ENCODE measurements around the gene PRRG2.

DNA sequence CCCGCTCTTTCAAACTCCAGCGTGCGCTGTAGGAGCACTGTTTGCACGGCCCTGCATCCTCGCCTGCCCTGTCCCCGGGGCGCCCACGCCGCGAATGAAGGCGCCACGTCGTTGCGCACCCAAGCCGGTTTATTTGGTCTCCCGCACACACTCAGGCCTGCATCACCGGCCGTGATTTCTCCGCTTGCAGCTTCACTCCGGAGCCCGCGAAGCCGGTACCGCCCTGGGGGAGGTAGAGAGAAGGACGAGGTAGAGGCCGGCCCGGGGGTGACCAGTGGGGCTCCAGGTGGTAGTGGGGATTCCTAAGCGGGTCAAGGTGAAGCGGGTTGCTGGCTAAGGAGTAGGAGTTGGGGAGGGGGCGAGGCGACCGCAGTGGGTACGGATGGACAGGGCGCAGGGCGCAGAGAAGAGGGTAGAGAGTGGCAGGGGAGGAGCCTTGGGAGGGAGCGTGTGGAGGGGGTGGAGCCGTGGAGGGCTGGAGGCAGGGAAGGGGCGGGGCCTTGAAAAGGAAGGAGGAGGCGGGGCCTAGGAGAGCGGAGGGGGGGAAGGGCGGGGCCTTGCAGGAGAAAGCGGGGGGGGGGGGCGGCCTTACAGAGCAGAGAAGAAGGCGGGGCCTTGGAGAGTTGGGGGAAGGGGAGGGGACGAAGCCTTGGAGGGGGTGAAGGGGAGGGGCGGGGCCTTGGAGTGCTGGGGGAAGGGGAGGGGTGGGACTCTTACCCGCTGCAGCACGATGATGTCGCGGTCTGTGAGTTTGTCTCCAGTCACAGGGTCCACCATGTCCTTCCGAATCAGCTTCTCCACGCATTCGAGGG, 25.3 kb upstream of the PRRG2 start:
- TF ChIP-seq, protein P1, sequence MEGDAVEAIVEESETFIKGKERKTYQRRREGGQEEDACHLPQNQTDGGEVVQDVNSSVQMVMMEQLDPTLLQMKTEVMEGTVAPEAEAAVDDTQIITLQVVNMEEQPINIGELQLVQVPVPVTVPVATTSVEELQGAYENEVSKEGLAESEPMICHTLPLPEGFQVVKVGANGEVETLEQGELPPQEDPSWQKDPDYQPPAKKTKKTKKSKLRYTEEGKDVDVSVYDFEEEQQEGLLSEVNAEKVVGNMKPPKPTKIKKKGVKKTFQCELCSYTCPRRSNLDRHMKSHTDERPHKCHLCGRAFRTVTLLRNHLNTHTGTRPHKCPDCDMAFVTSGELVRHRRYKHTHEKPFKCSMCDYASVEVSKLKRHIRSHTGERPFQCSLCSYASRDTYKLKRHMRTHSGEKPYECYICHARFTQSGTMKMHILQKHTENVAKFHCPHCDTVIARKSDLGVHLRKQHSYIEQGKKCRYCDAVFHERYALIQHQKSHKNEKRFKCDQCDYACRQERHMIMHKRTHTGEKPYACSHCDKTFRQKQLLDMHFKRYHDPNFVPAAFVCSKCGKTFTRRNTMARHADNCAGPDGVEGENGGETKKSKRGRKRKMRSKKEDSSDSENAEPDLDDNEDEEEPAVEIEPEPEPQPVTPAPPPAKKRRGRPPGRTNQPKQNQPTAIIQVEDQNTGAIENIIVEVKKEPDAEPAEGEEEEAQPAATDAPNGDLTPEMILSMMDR (IDR thresholded peaks at IDR 0.05): no peak
- TF ChIP-seq POLR2A (IDR thresholded peaks at IDR 0.05): no peak
